NCI-H128 (cell line): Measurements from ENCODE around the gene ALDH3A2.
"Not testable (repeated sequence)": the region's sequence is repeated elsewhere in the genome, so short reads cannot be mapped to it uniquely, and the experiment has no call there.

Experiments
- DNase-seq: peaks from one replicate; lab custom pipeline; 2025; ENCODE audit not compliant: unreplicated experiment; lab: John Stamatoyannopoulos, UW

Gene ALDH3A2

DNA sequence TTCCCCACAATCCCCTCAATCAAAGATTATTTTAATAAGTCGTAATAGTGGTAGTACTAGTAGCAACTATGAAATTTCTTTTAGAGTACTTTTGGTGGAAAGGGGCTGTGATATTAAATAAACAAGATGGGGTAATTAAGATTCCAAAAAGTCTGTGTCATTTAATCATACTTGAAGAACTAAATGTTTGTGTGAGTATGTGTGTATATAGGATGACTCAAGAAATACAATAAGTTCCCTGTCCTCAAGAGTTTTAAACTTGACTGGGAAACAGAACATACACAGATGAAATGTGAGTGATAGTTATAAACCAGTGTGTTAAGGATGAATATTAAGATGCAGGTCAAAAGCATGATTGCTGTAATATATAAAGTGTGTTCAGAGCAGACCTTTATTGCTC lies 2.3 kb downstream of the ALDH3A2 start:
- no peak for DNase-seq

DNA sequence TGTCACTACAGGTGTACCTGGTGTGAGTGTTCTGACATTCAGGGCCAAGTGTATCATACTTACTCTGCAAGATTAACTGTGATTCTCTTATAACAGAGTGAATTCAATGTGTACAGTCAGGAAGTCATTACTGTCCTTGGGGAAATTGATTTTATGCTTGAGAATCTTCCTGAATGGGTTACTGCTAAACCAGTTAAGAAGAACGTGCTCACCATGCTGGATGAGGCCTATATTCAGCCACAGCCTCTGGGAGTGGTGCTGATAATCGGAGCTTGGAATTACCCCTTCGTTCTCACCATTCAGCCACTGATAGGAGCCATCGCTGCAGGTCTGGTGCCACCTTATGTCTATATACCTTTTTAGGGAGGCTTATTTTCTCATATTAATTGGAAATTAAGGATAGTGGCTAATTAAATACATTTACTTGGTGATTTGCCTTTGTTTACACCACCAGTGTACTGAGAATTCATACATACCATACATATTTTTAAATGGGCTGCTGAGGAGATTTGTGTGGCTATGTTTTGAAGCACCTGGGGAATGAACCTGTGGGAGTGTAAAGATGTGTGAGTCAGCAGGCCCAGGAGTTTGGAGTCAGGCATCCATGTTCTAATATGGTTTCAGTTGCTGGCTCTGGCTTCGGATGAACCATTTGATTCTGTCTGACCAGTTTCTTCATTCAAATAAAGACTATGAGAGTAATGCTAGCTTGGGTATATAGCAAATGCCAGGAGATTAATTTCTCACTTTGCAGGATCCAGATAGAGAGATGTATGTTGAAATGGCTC lies 3.1 kb downstream of the ALDH3A2 start:
- DNase-seq: no peak

DNA sequence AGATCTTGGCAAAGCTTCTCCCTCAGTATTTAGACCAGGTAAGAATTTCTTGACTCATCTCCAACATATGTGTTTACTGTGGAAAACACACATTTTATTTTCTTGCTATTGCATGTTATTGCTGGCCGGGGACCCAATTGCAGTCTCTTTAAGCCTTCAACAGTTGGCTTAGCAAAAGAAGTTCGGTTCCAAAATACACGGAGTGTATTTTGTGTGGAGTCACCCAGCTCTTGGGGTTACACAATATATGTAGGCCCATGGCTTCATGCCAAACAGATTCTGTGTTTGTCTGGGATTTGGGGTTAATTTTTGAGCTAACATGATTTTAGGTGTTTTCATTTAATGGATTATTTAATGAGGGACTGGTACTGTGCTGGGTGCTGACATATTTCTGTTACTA lies 4.0 kb downstream of the ALDH3A2 start:
- no peak for DNase-seq

DNA sequence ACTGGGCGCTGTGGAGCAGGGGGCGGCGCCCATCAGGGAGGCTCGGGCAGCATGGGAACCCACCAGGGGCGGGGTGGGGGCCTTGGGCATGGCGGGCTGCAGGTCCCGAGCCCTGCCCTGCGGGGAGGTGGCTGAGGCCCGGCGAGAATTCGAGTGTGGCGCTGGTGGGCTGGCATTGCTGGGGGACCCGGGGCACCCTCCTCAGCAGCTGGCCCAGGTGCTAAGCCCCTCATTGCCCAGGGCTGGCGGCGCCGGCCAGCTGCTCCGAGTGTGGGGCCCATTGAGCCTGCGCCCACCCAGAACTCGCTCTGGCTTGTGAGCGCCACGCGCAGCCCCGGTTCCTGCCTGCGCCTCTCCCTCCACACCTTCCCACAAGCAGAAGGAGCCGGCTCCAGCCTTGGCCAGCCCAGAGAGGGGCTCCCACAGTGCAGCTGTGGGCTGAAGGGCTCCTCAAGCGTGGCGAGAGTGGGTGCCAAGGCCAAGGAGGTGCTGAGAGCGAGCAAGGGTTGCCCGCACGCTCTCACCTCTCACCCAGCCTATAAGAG lies 5.9 kb downstream of the ALDH3A2 start:
- DNase-seq: no peak

DNA sequence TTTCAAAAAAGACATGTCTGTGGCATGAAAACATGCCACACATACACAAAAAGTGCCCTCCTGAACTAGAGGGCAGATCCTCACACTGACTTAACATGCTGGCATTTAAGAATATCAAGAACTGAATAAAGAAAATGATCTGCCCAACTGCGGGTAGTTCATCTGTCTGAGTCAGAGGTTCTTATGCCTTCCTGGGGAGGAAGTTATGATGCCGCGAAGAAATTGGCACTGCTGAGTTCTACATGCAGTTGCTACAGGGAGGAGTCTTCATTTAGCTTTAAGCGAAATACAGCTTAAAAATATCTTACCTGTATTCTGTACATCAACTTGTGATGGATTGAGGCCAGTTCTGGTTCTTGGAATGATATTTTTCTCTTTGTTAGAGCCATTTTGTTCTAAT lies 6.3 kb downstream of the ALDH3A2 start:
- DNase-seq: no peak

DNA sequence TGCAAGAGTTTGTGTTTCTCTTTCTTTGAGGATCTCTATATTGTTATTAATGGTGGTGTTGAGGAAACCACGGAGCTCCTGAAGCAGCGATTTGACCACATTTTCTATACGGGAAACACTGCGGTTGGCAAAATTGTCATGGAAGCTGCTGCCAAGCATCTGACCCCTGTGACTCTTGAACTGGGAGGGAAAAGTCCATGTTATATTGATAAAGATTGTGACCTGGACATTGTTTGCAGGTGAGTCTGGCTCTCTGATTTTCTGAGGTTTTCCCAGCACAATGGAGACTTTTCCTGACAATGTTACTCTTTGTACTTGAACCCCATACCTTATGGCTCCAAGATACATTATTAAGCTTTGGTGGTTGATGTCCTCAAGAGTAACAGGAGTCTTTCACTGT lies 7.8 kb downstream of the ALDH3A2 start:
- DNase-seq: no peak

DNA sequence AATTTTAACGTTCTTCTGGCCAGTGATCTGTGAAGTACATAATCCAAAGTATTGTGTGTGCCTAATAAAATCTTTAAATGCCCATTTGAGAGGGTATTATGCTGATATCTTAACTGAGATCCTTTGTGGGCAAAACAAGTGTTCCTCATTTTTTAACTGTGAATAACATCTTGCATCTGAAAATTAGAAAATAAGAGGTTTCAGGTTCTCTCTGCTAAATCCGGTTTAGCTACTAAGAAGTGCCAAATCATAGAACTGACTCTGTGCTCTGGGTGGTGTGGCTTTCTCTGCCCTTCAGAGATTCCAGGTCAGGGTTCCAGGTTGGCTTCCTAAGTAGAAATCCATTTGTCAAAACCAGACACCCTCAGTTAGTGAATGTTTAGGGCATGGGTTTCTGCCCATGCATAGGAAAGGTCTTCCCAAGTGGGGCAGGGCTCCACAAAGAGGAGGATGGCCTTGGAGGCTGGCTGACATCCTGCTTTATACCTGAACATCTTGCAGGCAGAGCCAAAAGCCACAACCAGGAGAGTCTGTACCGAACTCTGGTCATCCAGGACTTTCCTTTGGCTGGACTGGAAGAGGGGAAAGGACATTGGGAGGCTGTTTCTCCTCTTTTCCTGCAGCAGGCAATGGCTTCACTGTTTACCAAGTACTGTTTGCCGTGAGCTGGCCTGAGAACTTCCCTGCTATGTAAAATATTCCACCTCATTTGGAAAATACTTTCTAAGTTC lies 8.5 kb downstream of the ALDH3A2 start:
- DNase-seq: no peak

DNA sequence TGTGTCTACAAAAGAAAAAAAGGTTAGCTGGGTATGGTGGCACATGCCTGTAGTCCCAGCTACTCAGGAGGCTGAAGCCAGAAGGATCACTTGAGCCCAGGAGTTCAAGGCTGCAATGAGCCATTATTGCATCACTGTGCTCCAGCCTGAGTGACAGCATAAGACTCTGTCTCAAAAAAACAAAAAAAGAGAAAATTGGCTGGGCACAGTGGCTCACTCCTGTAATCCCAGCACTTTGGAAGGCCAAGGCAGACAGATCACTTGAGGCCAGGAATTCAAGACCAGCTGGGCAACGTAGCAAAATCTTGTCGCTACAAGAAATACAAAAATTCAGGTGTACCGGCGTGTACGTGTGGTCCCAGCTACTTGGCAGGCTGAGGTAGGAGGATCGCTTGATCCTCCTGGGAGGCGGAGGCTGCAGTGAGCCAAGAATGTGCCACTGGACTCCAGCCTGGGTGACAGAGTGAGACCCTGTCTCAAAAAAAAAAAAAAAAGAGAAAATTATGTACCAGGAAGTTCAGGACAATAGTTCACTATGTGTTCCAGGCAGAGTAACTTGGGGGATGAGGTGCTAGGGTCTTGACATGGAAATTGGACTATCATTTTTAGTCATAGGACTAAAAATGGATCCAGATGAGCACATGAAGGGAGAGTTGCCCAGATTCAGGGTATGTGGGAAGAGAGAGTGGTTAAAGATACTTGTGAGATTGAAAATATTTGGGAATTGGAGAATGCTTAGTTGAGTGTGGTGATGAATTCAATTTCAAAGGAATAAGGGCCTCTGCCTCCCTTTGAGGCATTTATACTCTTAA lies 11.0 kb downstream of the ALDH3A2 start:
- DNase-seq: no peak

DNA sequence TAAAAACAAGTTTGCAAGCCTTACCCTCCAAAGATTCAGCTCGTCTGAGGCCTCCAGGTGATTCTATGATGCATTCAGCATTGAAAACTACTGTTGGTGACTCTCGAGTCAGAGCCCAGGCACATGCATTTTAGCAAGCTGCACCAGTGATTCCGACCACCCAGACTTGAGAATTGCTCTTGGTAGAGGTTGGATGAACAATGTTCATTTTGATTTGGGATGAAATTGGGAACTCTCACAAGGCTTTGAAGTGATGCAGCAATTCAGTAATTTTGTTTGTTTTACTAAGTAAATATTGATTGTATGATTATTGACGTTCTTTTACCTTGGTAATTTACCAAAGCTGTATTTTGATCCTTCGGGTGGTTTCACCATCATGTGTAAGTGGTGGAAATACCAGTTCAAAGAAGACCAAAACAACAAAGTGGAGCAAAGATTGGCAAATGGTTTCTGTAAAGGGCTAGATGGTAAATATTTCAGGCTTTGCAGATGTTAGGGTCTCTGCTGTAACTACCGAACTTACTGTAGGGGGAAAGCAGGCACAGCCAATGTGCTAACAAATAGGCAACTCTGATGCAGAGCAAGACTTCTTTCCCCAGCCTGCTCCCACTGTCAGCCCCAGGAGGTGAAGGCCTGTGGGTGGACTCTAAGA lies 11.8 kb downstream of the ALDH3A2 start:
- no peak for DNase-seq

DNA sequence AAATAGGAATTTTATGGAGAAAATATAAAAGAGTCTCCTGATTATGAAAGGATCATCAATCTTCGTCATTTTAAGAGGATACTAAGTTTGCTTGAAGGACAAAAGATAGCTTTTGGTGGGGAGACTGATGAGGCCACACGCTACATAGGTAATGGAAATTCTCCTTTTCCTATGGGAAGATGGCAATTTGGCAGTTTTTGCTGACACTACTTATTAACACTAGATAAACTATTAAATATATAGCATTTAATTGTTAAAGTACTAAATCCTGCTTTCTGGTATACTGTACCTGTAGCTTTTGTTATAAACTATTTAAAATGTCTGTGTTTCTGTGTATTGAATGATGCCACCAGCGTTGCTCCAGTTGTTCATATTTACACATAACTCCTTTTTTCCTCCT lies 12.6 kb downstream of the ALDH3A2 start:
- DNase-seq: no peak

DNA sequence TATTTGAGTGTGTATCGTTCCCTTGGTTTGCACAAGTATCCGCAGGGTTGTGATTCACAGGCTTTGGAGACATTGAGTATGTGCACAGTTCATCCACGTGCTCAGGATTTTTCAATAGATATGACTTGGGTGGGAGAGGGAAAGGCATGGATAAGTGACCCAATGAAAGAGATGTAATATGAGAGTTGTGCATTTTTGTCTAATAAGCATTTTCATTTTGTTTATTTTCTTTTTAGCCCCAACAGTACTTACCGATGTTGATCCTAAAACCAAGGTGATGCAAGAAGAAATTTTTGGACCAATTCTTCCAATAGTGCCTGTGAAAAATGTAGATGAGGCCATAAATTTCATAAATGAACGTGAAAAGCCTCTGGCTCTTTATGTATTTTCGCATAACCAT lies 14.5 kb downstream of the ALDH3A2 start:
- no peak for DNase-seq

DNA sequence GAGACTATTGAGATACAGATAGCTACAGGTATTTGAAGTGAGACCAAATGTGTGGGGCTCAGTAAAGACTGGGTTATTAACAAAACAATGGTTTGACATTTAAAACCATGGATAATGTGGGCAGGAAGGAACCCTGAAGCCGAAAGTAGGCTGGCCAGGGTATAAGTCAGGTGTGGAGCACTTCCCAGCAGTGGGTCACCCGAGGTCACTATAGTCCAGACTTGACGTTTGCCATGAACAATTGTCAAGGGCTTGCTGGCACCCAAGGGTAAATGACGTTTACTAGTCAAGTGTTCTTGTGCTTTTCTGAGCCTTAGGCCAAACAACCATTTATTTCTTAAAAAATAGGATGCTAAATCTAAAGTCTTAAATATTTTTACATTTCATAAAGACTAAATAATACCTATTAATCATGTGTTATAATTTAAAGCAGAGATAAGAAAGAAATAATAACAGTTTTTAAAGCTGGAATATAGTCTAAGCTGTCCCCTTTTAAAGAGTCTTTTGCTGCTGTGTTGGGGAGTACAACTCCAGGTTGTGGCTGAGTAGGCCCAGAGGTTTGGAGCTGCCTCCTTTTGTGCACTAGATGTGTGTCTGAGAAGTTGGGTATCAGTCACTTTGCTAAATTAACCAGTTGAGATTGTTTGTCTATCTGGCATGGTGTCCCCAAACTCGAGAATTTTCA lies 15.7 kb downstream of the ALDH3A2 start:
- DNase-seq: no peak

DNA sequence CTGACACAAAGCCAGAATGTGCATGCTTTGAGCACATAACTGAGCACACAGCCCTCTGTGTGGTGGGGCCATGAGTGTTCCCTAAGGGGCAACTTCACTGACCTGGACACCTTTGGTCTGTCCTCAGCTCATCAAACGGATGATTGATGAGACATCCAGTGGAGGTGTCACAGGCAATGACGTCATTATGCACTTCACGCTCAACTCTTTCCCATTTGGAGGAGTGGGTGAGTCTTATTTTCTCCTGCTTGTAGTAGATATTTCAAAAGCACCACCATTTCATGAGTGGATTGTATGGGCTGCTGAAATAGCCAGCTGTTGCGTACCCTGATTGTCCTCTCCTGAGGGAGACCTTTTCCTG lies 16.2 kb downstream of the ALDH3A2 start:
- no peak for DNase-seq

DNA sequence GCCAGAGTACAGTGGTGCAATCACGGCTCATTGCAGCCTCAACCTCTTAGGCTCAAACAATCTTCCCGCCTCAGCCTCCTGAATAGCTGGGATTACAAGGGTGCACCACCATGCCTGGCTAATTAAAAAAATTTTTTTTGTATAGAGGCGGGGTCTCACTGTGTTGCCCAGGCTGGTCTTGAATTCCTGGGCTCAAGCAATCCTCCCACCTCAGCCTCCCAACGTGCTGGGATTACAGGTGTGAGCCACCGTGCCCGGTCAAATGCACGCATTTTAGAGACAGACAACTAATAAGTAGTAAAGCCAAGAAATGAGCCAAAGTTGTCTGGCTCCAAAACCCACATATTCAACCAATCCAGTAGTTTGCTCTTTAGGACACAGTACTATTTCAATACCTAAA lies 21.1 kb downstream of the ALDH3A2 start:
- DNase-seq: not testable (repeated sequence)

DNA sequence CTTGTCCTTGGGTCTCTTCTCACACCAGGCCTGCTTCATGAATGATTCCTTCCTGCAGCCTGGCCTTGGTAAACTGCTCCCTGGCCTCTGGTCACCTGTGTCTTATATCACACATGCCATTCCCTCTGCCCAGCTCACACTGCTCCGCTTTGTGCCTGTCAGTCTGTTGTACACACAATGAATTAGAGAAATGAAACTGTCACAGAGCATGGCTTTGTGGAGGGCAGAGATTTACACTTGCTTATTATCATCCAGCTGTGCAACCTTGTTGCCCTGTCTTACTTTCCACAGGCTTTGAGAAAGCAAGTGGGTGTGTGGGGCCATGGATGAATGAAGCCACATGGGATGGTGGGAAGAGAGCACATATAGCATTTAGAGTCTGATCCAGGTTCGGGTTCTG lies 22.4 kb downstream of the ALDH3A2 start:
- no peak for DNase-seq

DNA sequence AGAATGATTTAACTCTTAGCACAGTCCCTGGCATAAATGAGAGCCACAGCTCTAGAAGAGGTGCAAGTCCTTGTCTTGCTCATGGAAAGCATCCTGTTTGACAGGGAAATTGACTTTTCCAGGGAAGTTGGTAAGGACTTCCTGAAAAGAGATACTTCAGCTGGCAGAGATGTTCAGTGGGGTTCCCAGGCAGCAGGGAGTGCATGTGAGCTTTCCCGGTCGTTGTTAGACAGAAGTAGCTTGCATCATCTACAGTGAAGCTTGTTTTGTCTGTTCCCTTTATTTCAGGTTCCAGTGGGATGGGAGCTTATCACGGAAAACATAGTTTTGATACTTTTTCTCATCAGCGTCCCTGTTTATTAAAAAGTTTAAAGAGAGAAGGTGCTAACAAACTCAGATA lies 22.9 kb downstream of the ALDH3A2 start:
- DNase-seq: no peak

DNA sequence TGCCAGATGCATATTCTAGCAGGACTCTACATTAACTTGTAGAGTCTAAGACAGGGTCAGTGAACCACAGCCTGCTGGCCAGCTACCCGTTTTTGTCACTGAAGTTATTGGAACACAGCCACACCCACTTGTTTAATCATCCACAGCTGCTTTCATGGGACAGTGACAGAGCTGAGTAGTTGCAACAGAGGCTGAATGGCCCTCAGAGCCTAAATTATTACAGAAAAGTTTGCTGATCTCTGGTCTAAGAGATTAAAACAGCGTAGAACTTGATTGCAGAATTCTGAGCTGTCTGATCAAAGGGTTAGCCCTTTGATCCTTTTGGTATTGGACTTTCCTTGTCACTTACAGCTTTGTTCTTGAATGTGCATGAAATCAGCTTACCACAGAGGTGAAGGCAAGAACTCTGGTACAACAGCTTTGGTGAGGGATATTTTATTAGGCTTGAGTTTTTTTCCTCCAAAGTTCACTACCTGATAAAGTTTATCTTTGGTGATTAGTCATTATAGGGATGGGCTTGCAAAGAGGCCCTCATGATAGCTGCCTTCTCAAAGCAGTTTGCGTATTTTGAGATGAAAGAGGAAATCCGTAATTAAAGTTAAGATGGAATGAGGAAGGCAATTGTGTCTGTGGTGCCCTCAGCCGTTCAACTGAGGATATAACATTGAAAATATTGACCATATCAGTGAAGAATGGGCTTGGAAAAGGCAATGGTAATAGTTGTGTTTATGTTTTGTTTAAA lies 23.6 kb downstream of the ALDH3A2 start:
- no peak for DNase-seq

DNA sequence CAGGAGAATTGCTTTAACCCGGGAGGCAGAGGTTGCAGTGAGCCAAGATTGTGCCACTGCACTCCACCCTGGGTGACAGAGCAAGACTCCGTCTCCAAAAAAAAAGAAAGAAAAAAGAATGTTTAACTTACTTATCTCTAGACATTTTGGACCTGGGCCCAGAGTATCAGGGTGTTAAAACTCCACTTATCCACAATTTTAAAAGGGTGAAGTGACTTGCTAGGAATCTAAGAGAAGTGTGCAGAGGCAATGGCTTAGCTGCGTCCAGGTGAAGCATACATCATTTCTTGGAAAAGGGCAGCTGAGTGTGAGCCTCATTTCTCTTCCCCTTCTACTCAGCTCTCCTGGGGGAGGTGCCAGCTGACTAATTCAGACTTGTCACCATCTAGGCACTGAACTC lies 25.1 kb downstream of the ALDH3A2 start:
- no peak for DNase-seq

DNA sequence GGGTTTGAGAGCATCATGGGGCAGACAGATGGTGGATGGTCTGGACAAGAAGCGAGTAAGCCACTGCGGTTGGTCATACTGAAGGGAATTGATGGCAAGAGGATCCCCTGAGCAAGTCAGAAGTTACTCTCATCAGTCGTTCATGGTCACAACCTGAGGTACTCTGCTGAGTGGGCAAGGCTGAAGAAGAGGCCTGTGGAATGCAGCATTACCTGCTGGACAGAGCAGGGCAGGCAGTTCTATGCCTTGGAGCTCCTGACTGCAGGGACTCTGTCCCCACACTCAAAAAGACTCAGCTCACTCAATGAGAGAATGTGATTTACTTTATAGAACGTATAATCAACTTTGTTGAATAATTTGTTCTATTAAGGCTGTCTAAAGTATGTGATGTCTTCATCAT lies 28.3 kb downstream of the ALDH3A2 start:
- no peak for DNase-seq
